Measurements from ENCODE around the gene CD7.

DNA sequence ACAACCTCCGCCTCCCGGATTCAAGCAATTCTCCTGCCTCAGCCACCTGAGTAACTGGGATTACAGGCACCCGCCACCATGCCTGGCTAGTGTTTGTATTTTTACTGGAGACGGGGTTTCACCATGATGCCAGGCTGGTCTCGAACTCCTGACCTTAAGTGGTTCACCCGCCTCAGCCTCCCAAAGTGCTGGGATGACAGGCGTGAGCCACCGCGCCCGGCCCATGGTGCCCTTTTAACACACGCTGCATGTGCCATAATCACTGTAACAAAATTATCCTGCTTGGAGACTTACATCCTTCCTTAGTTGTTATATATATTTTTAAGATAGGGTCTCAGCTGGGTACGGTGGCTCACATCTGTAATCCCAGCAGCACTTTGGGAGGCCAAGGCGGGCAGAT, 5.4 kb downstream of the CD7 start:
- TF ChIP-seq, protein P1, sequence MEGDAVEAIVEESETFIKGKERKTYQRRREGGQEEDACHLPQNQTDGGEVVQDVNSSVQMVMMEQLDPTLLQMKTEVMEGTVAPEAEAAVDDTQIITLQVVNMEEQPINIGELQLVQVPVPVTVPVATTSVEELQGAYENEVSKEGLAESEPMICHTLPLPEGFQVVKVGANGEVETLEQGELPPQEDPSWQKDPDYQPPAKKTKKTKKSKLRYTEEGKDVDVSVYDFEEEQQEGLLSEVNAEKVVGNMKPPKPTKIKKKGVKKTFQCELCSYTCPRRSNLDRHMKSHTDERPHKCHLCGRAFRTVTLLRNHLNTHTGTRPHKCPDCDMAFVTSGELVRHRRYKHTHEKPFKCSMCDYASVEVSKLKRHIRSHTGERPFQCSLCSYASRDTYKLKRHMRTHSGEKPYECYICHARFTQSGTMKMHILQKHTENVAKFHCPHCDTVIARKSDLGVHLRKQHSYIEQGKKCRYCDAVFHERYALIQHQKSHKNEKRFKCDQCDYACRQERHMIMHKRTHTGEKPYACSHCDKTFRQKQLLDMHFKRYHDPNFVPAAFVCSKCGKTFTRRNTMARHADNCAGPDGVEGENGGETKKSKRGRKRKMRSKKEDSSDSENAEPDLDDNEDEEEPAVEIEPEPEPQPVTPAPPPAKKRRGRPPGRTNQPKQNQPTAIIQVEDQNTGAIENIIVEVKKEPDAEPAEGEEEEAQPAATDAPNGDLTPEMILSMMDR (IDR thresholded peaks at IDR 0.05; ENCODE audit: insufficient read depth, low read length, poor library complexity, severe bottlenecking) = no peak
- TF ChIP-seq EZH2phosphoT487 (conservative IDR thresholded peaks at IDR 0.05; ENCODE audit: low read length) = no peak

All from SU-DHL-6 (cell line).